Pancreas (tissue), 10 donors: ENCODE measurements around the gene FANCC. TPM values are rescaled to one million over a fixed set of nuclear protein-coding genes. Genes with fewer than 3 reads are reported as not detected.
A peak's percentile ranks its signal among the peaks of the same experiment; 100 is the strongest.

Experiments
- ATAC-seq, 4 donors: fragments of 200-7000 bp; cut with Tn5 transposase; one replicate each; pipeline versions ENCODE4 v1.8.0 to v1.9.1; 2020; ENCODE audit warnings: mild to moderate bottlenecking in 4 of 4, moderate library complexity in 4 of 4
- DNase-seq, 6 donors: peaks; one replicate each; pipeline ENCODE4 v3.0.0-alpha.2; 2020
- FAIRE-seq: peaks from 2 replicates; lab custom pipeline; 2012; peaks lifted over from hg19 to GRCh38; lab: Jason Lieb, UNC
- H3K27ac ChIP-seq, 4 donors: fragments of 200-600 bp; sonication (generic); 1 replicate in 3 of 4; 2 replicates in 1 of 4; pipeline versions ENCODE4 v1.5.0 to v1.8.0; 2020
- H3K27me3 ChIP-seq, 4 donors: fragments of 200-600 bp; one replicate each; pipeline ENCODE4 v1.8.0; 2021
- H3K36me3 ChIP-seq, 3 donors: fragments of 200-600 bp; sonication (generic) in 1 of 3; one replicate each; pipeline versions ENCODE4 v1.5.0 to v1.8.0; 2020 to 2021
- H3K4me1 ChIP-seq, 3 donors: fragments of 200-600 bp; one replicate each; pipeline ENCODE4 v1.8.0; 2021
- H3K4me3 ChIP-seq, 4 donors: fragments of 200-600 bp; sonication (generic) in 2 of 4; one replicate each; pipeline versions ENCODE4 v1.5.0 to v1.8.0; 2020 to 2021
- H3K9me3 ChIP-seq, 4 donors: fragments of 200-600 bp; one replicate each; pipeline ENCODE4 v1.8.0; 2021
- WGBS, 2 donors: extraction: QIAGEN DNeasy Blood & Tissue Kit; methylation state at CpG; one replicate each; pipeline ENCODE4 v1.1.7; 2013; 5-methylcytosine and 5-hydroxymethylcytosine counted together
- intact Hi-C, 3 donors: fragments of 100-400 bp; cut with DNase I; formaldehyde crosslinking; loops; one replicate each; pipeline versions ENCODE4 v1.11.1 to v1.14.2; 2022
- polyA plus RNA-seq, 2 donors: library from polyadenylated mRNA; stranded (reverse); fragments of 200-250 nt; gene quantifications; one replicate each; pipeline ENCODE4 v1.2.3, GENCODE V29; 2013
- total RNA-seq, 6 donors: library from RNA; stranded (reverse); fragmentation: NEBNext Ultra II Directional in 4 of 6; extraction: Animal tissue kit (Norgen Biotek cat#: 25700) in 4 of 6; gene quantifications; one replicate each; pipeline versions ENCODE4 v1.2.1 to v1.2.4, GENCODE V29; 2021 to 2023
- TF ChIP-seq, protein P1 (sequence below), 4 donors: fragments of 200-600 bp; sonication (generic) in 3 of 4; IDR thresholded peaks; one replicate each; pipeline versions ENCODE4 v1.5.0 to v1.8.0; 2021; ENCODE audit warnings: antibody characterized with exemption in 4 of 4
- donor health status: healthy with polysubstance abuse.
- donor health status: DM: no; HTN: no; CAD: no; lungs with moderate emphysema.
- donor health status: DM: no; HTN: no; CAD: no.
- donor health status: control.
- donor health status: control.
- donor health status: Bipolar disorder and iron deficiency.
- donor health status: DM: yes; HTN: yes; CAD: no.
- donor health status: DM: no; HTN: no; CAD: no.
- donor health status: DM: no; HTN: no; CAD: no.
- donor health status: DM: yes; HTN: yes; CAD: no.

FANCC gene
- total and polyA plus RNA-seq, 8 donors = 3.8 to 9.9 (median 4.6) TPM

GRCh38 chr9:95317893-95318211 is 343 bp upstream of the FANCC start:
- DNase-seq (no peak), ATAC-seq (no peak), FAIRE-seq (no peak)
- H3K27ac ChIP-seq = peak overlapping the region; percentile 82 to 97 (median 90)
- TF ChIP-seq, protein P1, sequence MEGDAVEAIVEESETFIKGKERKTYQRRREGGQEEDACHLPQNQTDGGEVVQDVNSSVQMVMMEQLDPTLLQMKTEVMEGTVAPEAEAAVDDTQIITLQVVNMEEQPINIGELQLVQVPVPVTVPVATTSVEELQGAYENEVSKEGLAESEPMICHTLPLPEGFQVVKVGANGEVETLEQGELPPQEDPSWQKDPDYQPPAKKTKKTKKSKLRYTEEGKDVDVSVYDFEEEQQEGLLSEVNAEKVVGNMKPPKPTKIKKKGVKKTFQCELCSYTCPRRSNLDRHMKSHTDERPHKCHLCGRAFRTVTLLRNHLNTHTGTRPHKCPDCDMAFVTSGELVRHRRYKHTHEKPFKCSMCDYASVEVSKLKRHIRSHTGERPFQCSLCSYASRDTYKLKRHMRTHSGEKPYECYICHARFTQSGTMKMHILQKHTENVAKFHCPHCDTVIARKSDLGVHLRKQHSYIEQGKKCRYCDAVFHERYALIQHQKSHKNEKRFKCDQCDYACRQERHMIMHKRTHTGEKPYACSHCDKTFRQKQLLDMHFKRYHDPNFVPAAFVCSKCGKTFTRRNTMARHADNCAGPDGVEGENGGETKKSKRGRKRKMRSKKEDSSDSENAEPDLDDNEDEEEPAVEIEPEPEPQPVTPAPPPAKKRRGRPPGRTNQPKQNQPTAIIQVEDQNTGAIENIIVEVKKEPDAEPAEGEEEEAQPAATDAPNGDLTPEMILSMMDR (IDR thresholded peaks at IDR 0.05) = no peak
- peak overlapping the region; percentile 96 to 100 (median 98) for H3K4me3 ChIP-seq
- no peaks in the 10 kb centered on the region for H3K9me3 ChIP-seq
- H3K36me3 ChIP-seq = no peaks in the 10 kb centered on the region
- intact Hi-C loops = no loop called here
- 3 to 4% methylated on average over 10 of the region's 10 CpGs for WGBS, 2 donors
- no peaks in the 10 kb centered on the region for H3K27me3 ChIP-seq
- H3K4me1 ChIP-seq = peaks cover 0 to 10% (median 6%) of the 10 kb centered on the region in 3 donors

DNA sequence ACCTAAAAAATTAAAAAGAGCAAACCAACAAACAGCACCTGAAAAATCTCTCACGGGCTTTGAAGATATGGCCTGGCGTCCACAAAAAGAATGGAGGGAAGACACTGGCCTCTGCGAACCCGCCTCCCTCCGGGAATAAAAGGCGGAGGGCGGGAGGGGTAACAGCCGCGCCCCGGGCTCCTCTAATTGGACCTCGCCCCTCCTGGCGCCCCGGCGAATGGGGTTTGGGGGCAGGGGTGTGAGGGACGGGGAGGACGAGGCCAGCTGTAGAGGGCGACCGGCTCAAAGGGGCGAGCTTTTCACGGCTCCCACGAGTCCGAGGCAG is 753 bp downstream of the FANCC start:
- TF ChIP-seq, protein P1 (IDR thresholded peaks at IDR 0.05) = no peak

DNA sequence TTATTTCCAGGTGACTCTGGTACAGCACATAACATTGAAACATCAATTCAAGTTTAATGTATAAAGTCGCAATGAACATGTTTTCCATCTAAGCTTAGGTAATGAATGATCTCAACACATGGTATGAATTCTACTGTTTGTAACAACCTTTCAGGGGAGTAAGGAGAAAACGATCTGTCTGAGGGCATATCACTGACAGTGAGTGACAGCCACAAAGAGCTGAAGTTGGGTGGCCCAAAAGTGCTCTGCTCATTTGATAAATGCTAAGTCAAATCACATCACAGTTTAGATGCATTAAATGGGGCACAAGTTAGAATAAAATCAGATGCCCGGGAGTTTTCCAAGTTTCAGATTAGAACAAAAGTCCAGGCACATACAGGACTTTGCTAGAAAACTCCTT is 1.2 kb downstream of the FANCC start:
- peak overlapping the region in 2 of 4 donors; percentile 96 to 97 for H3K27ac ChIP-seq
- FAIRE-seq = no peak
- intact Hi-C loops = no loop called here
- H3K27me3 ChIP-seq = no peaks in the 10 kb centered on the region
- 25 to 27% methylated on average over 3 of the region's 3 CpGs for WGBS, 2 donors
- no peak for DNase-seq
- no peaks in the 10 kb centered on the region for H3K36me3 ChIP-seq
- H3K4me1 ChIP-seq = peaks cover 0 to 10% (median 6%) of the 10 kb centered on the region in 3 donors
- H3K4me3 ChIP-seq = peak overlapping the region in 3 of 4 donors; percentile 98 to 100 (median 98)
- TF ChIP-seq, protein P1 (IDR thresholded peaks at IDR 0.05) = no peak
- H3K9me3 ChIP-seq = no peaks in the 10 kb centered on the region
- ATAC-seq = no peak

More for the DNA sequence above, 753 bp downstream of the FANCC start:
- Histone ChIP-seq H3K4me1 (peaks cover 0 to 10% (median 6%) of the 10 kb centered on the region in 3 donors), H3K27ac (peak overlapping the region; percentile 82 to 97 (median 90)), H3K36me3 (no peaks in the 10 kb centered on the region), H3K27me3 (no peaks in the 10 kb centered on the region), H3K9me3 (no peaks in the 10 kb centered on the region), H3K4me3 (peak overlapping the region; percentile 96 to 100 (median 98))
- FAIRE-seq = no peak
- peak; percentile 41 to 71 (median 64) for ATAC-seq
- intact Hi-C loops = no loop called here
- 0% methylated on average over 22 of the region's 22 CpGs for WGBS, 2 donors
- DNase-seq = peak; percentile 61 to 86 (median 74)

DNA sequence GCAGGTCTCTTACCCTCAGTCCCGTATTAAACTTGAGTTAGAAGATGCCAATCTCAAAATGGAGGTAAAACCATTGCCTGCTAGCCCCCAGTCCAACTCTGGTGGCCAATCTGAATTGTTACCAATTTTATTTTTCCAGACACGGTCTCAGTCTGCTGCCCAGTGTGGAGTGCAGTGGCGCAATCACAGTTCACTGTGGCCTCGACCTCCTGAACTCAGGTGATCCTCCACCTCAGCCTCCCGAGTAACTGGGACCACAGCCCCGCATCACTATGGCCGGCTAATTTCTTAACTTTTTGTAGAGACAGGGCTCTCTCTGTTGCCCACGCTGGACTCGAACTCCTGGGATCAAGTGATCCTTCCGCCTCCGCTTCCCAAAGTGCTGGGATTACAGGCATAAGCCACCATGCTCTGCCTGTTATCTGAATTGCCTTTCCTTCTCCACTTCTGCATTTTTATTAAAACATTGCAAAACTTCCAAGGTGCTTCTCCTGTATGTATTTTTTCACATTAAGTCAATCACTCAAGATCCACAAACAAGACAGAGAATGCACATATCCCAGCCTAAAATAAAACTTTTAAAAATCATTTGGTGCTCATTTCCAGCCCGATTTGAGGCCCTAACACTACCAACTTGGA is 2.3 kb downstream of the FANCC start:
- FAIRE-seq (no peak), ATAC-seq (no peak), DNase-seq (no peak)
- 94% methylated on average over 12 of the region's 12 CpGs for WGBS, 2 donors
- no peak overlapping the region for H3K27ac ChIP-seq
- H3K36me3 ChIP-seq = no peaks in the 10 kb centered on the region
- TF ChIP-seq, protein P1 (IDR thresholded peaks at IDR 0.05) = no peak
- H3K9me3 ChIP-seq = no peaks in the 10 kb centered on the region
- H3K4me1 ChIP-seq = peaks cover 0 to 10% (median 6%) of the 10 kb centered on the region in 3 donors
- H3K27me3 ChIP-seq = no peaks in the 10 kb centered on the region
- intact Hi-C loops = no loop called here
- no peak overlapping the region for H3K4me3 ChIP-seq

DNA sequence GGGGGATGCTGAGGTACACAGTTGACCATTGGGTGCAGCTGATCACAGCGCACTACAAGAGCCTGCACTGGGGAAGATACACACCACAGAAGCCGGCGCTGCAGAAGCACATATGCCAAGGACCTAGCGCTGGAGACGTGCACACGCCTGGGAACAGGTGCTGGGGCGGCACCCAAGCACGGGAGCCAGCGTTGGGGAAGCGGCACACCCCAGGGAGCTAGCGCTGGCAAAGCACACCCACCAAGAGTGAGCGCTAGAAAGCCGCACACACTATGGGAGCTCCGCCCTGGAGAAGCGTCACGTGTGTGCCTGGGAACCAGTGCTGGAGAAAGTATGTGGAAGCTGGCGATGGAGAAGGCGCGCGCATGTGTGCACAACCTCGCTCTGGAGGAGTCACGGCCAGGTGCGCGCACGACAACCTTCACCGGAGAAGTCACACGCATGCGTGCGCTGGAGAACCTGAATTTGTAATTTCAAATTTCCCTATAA is 4.5 kb downstream of the FANCC start:
- peak overlapping the region in 1 of 4 donors; percentile 25 for H3K27ac ChIP-seq
- FAIRE-seq = no peak
- H3K4me1 ChIP-seq = peaks cover 0 to 10% (median 6%) of the 10 kb centered on the region in 3 donors
- no peaks in the 10 kb centered on the region for H3K27me3 ChIP-seq
- peak overlapping the region in 3 of 4 donors; percentile 3 to 43 (median 37) for H3K4me3 ChIP-seq
- ATAC-seq = peak; percentile 67 to 78 (median 74)
- H3K36me3 ChIP-seq = no peaks in the 10 kb centered on the region
- TF ChIP-seq, protein P1 (IDR thresholded peaks at IDR 0.05) = no peak
- whole genome bisulfite sequencing, 2 donors = 34 to 44% methylated on average over 29 of the region's 29 CpGs
- H3K9me3 ChIP-seq = no peaks in the 10 kb centered on the region
- peak; percentile 81 to 92 (median 85) for DNase-seq
- intact Hi-C loops = no loop called here
